HAP-1 (cell line): ENCODE measurements around the gene MEF2B.
A peak's percentile ranks its signal among the peaks of the same experiment; 100 is the strongest.
"Not testable (repeated sequence)": the region's sequence is repeated elsewhere in the genome, so short reads cannot be mapped to it uniquely, and the experiment has no call there.

Experiments used
- DNase-seq, 2 experiments: peaks; one replicate each; pipeline ENCODE4 v3.0.0-alpha.2; 2016 to 2020; ENCODE audit warnings: low spot score in 2 of 2
- H3K27me3 ChIP-seq: fragments of 250-450 bp; sonication (Bioruptor Pico); 2 replicates; pipeline ENCODE4 v1.5.1; 2020; ENCODE audit warnings: low read depth, mild to moderate bottlenecking, moderate library complexity
- H3K36me3 ChIP-seq: fragments of 250-450 bp; sonication (Bioruptor Pico); replicated peaks from 2 replicates; pipeline ENCODE4 v1.5.1; 2020; ENCODE audit warnings: mild to moderate bottlenecking
- H3K4me1 ChIP-seq: fragments of 250-450 bp; sonication (Bioruptor Pico); 2 replicates; pipeline ENCODE4 v1.5.1; 2020; ENCODE audit warnings: mild to moderate bottlenecking
- H3K4me3 ChIP-seq: fragments of 250-450 bp; sonication (Bioruptor Pico); 2 replicates; pipeline ENCODE4 v1.5.1; 2020; ENCODE audit warnings: mild to moderate bottlenecking, moderate library complexity
- H3K9me3 ChIP-seq: fragments of 250-450 bp; sonication (Bioruptor Pico); 2 replicates; pipeline ENCODE4 v1.5.1; 2020; ENCODE audit warnings: mild to moderate bottlenecking, moderate library complexity
- in situ Hi-C: fragments of 300-500 bp; cut with MboI; formaldehyde crosslinking; loops from 3 replicates; pipeline ENCODE4 v1.14.3; 2020; ENCODE audit warnings: low sequenced_read_pairs, inconsistent platforms, mixed read lengths

Gene MEF2B

DNA sequence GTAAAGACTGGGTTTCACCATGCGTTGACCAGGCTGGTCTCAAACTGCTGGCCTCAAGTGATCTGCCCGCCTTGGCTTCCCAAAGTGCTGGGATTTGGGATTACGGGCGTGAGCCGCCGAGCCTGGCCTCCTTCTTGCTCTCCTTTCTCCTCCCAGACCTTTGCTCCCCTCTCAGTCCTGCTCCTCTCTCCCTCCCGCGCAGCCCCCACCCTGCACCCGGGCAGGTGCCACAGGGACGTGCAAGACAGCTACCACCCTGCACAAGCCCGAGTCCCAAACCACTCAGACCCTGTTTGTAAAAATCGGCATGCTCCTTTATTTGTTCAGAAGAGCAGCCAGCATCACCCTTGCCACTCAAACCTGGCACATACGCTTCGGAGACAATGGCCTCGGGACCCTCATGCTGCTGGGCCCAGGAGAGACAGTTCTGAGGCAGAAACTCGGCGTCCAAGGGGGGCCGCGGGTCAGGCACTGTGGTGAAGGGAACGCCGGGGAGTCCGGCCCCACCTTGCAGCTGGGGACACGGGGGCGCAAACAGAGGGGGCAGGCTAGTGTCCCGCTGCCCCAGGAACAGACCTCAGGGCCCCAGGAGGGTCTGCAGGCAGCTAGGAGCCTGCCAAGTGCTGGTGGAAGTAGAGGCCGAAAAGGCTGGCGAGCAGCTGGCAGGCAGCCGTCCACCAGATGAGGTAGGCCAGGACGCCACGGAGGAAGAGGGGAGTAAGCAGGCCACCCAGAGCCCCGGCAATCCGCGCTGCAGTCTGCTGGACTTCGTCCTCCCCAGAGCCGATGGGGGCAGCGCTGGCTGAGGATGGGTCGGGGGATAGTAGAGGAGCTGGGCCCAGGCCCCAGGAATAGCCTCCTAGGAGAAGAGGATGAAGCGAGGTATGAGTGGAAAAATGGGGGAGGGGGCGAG lies 50.5 kb downstream of the MEF2B start:
- Histone ChIP-seq H3K9me3 (no peaks in the 10 kb centered on the region), H3K4me1 (no peaks in the 10 kb centered on the region), H3K27me3 (no peaks in the 10 kb centered on the region), H3K36me3 (peaks cover 28% of the 10 kb centered on the region), H3K4me3 (no peak overlapping the region)
- in situ Hi-C loops: no loop called here
- no peak for DNase-seq

GRCh38 chr19:19115954-19116353 lies 54.1 kb downstream of the MEF2B start:
- in situ Hi-C loops: no loop called here

GRCh38 chr19:19113040-19113626 lies 56.9 kb downstream of the MEF2B start:
- H3K4me3 ChIP-seq: no peak overlapping the region
- no peaks in the 10 kb centered on the region for H3K9me3 ChIP-seq
- DNase-seq: peak in 1 of 2 experiments; percentile 29
- in situ Hi-C loops: no loop called here
- no peaks in the 10 kb centered on the region for H3K4me1 ChIP-seq
- no peaks in the 10 kb centered on the region for H3K27me3 ChIP-seq
- no peaks in the 10 kb centered on the region for H3K36me3 ChIP-seq

More at GRCh38 chr19:19115954-19116353, 54.1 kb downstream of the MEF2B start:
- H3K9me3 ChIP-seq: no peaks in the 10 kb centered on the region
- no peaks in the 10 kb centered on the region for H3K27me3 ChIP-seq
- no peaks in the 10 kb centered on the region for H3K4me1 ChIP-seq
- H3K4me3 ChIP-seq: no peak overlapping the region
- peak in 1 of 2 experiments; percentile 71 for DNase-seq
- H3K36me3 ChIP-seq: peaks cover 15% of the 10 kb centered on the region

GRCh38 chr19:19111967-19112580 lies 58.0 kb downstream of the MEF2B start:
- Histone ChIP-seq H3K9me3 (no peaks in the 10 kb centered on the region), H3K36me3 (no peaks in the 10 kb centered on the region)
- in situ Hi-C loops: no loop called here

DNA sequence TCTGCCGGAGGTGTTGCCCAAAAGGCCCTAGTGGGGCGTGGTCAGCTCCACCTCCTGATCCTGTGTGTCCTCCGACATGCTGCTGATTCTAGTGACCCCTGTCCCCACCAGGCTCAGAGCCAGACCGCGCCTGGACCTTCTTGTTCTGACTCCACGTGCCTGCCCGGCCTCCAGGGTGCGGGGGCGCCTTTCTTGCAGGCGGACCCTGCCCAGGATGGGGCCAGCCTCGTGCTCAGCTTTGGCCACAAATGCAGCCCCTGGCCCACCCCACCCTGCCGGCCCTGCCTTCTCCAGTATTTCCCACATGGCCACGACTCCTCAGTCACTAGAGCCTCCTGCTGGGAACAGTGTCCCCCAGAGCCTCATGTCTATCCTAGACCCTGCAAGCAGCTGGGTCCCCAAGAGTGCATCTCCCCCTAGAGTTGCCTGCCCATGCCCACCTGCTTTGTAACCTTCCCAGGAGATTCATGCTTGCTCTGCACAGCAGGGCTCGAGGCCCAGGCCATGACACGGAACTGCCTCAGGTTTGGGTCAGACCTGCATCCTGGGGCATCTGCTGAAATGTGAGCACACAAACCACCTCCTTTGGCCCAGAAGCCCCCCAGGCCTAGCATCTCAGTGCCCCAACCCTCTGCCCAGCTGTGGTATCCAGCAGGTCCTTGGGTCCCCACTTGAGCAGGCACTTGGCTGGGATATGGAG lies 58.8 kb downstream of the MEF2B start:
- DNase-seq: no peak
- no peak overlapping the region for H3K4me3 ChIP-seq
- in situ Hi-C loops: no loop called here

More at GRCh38 chr19:19111967-19112580, 58.0 kb downstream of the MEF2B start:
- no peaks in the 10 kb centered on the region for H3K4me1 ChIP-seq
- H3K27me3 ChIP-seq: no peaks in the 10 kb centered on the region
- H3K4me3 ChIP-seq: no peak overlapping the region
- DNase-seq: no peak

GRCh38 chr19:19110410-19111135 lies 59.5 kb downstream of the MEF2B start:
- Histone ChIP-seq H3K36me3 (no peaks in the 10 kb centered on the region), H3K9me3 (no peaks in the 10 kb centered on the region), H3K4me1 (peaks cover 2% of the 10 kb centered on the region; the same call in 1 of the 2 replicates), H3K27me3 (no peaks in the 10 kb centered on the region), H3K4me3 (no peak overlapping the region)
- in situ Hi-C loops: no loop called here
- DNase-seq: no peak

More for the DNA sequence above, 58.8 kb downstream of the MEF2B start:
- Histone ChIP-seq H3K27me3 (no peaks in the 10 kb centered on the region), H3K36me3 (no peaks in the 10 kb centered on the region), H3K9me3 (no peaks in the 10 kb centered on the region), H3K4me1 (no peaks in the 10 kb centered on the region)

GRCh38 chr19:19109601-19110000 lies 60.5 kb downstream of the MEF2B start:
- in situ Hi-C loops: no loop called here
- DNase-seq: no peak
- no peak overlapping the region for H3K4me3 ChIP-seq
- H3K27me3 ChIP-seq: no peaks in the 10 kb centered on the region
- H3K36me3 ChIP-seq: no peaks in the 10 kb centered on the region
- peaks cover 2% of the 10 kb centered on the region; the same call in 1 of the 2 replicates for H3K4me1 ChIP-seq
- H3K9me3 ChIP-seq: no peaks in the 10 kb centered on the region

- H3K9me3 ChIP-seq: no peaks in the 10 kb centered on the region
- no peak for DNase-seq
These were observed 62.4 kb downstream of the MEF2B start for GRCh38 chr19:19107654-19108053.

GRCh38 chr19:19106938-19107337 lies 63.1 kb downstream of the MEF2B start:
- DNase-seq, in situ Hi-C loops, H3K4me3 ChIP-seq, H3K4me1 ChIP-seq, H3K36me3 ChIP-seq, H3K9me3 ChIP-seq, H3K27me3 ChIP-seq: not testable (repeated sequence)

More at GRCh38 chr19:19107654-19108053, 62.4 kb downstream of the MEF2B start:
- in situ Hi-C loops: no loop called here
- Histone ChIP-seq H3K4me3 (no peak overlapping the region), H3K27me3 (no peaks in the 10 kb centered on the region), H3K4me1 (peaks cover 2% of the 10 kb centered on the region; the same call in 1 of the 2 replicates), H3K36me3 (no peaks in the 10 kb centered on the region)

DNA sequence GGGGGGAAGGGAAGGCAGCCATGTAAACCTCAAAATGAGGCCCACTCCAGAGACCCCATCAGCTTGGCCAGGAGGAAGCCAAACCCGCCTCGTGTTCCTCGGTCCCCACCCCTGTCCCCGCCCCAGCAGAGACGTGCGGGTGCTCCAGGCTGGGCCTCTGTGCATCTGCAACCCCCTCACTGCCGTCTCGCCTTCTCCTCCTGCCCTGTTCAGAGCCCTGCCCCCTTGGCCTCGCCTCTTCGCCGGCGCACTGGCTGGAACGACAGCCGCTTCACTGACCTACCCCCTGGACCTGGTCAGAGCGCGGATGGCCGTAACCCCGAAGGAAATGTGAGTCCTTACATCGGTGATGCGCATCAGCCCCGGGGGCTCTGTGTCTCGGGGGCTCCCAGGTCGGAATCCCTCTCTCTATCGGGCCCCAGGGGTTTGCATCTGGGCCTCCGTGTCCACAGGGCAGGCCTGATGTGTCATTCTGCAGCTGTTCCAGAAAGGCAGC lies 64.0 kb downstream of the MEF2B start:
- in situ Hi-C loops: no loop called here
- peaks cover 2% of the 10 kb centered on the region; the same call in 1 of the 2 replicates for H3K4me1 ChIP-seq
- no peaks in the 10 kb centered on the region for H3K27me3 ChIP-seq
- no peak overlapping the region for H3K4me3 ChIP-seq
- H3K9me3 ChIP-seq: no peaks in the 10 kb centered on the region
- no peak for DNase-seq
- no peaks in the 10 kb centered on the region for H3K36me3 ChIP-seq

GRCh38 chr19:19105365-19106055 lies 64.6 kb downstream of the MEF2B start:
- Histone ChIP-seq H3K4me1 (peaks cover 2% of the 10 kb centered on the region; the same call in 1 of the 2 replicates), H3K36me3 (no peaks in the 10 kb centered on the region), H3K9me3 (no peaks in the 10 kb centered on the region), H3K4me3 (peak overlapping the region; percentile 23), H3K27me3 (no peaks in the 10 kb centered on the region)
- in situ Hi-C loops: no loop called here
- peak; percentile 52 to 85 for DNase-seq

GRCh38 chr19:19103167-19103566 lies 66.9 kb downstream of the MEF2B start:
- Histone ChIP-seq H3K4me3 (no peak overlapping the region), H3K27me3 (no peaks in the 10 kb centered on the region), H3K9me3 (no peaks in the 10 kb centered on the region), H3K36me3 (no peaks in the 10 kb centered on the region), H3K4me1 (peaks cover 2% of the 10 kb centered on the region; the same call in 1 of the 2 replicates)
- no peak for DNase-seq
- in situ Hi-C loops: no loop called here
